Heart right ventricle (tissue), 16 donors: ENCODE results near the gene MYL9. TPM values are rescaled to one million over a fixed set of nuclear protein-coding genes. Genes with fewer than 3 reads are reported as not detected.

Source experiments
- ATAC-seq, 8 donors: fragments of 200-7000 bp; cut with Tn5 transposase; one replicate each; pipeline ENCODE4 v1.9.1; 2020; ENCODE audit warnings: mild to moderate bottlenecking in 8 of 8, moderate library complexity in 8 of 8, moderate number of reproducible peaks in 1 of 8
- DNase-seq, 2 donors: peaks; one replicate each; pipeline ENCODE4 v3.0.0-alpha.2; 2020
- H3K27ac ChIP-seq, 10 donors: fragments of 200-600 bp; sonication (generic) in 2 of 10; one replicate each; pipeline versions ENCODE4 v1.5.0 to v1.8.0; 2020 to 2022; ENCODE audit warnings: mild to moderate bottlenecking in 3 of 10
- H3K27me3 ChIP-seq, 7 donors: fragments of 200-600 bp; one replicate each; pipeline ENCODE4 v1.8.0; 2021 to 2022; ENCODE audit warnings: mild to moderate bottlenecking in 2 of 7
- H3K36me3 ChIP-seq, 9 donors: fragments of 200-600 bp; sonication (generic) in 1 of 9; one replicate each; pipeline versions ENCODE4 v1.5.0 to v1.8.0; 2020 to 2022; ENCODE audit warnings: mild to moderate bottlenecking in 2 of 9
- H3K4me1 ChIP-seq, 9 donors: fragments of 200-600 bp; sonication (generic) in 1 of 9; one replicate each; pipeline versions ENCODE4 v1.5.0 to v1.8.0; 2020 to 2022; ENCODE audit warnings: mild to moderate bottlenecking in 4 of 9
- H3K4me3 ChIP-seq, 10 donors: fragments of 200-600 bp; sonication (generic) in 2 of 10; one replicate each; pipeline versions ENCODE4 v1.5.0 to v1.8.0; 2020 to 2022; ENCODE audit warnings: mild to moderate bottlenecking in 7 of 10, moderate library complexity in 2 of 10
- H3K9me3 ChIP-seq, 11 donors: fragments of 200-600 bp in 10 of 11; sonication (generic) in 2 of 11; one replicate each; pipeline versions ENCODE4 v1.5.0 to v1.8.0; 2013 to 2022; ENCODE audit warnings: mild to moderate bottlenecking in 2 of 11, control low read depth in 1 of 11, moderate library complexity in 1 of 11
- CTCF ChIP-seq, 9 donors: fragments of 200-600 bp; sonication (generic) in 2 of 9; IDR thresholded peaks; one replicate each; pipeline versions ENCODE4 v1.5.0 to v1.8.0; 2021 to 2022; ENCODE audit warnings: antibody characterized with exemption in 9 of 9, mild to moderate bottlenecking in 5 of 9, moderate library complexity in 1 of 9
- WGBS, 2 donors: extraction: QIAGEN DNeasy Blood & Tissue Kit; methylation state at CpG; one replicate each; pipeline ENCODE4 v1.1.7; 2013; ENCODE audit warnings: inconsistent platforms in 1 of 2; 5-methylcytosine and 5-hydroxymethylcytosine counted together
- intact Hi-C, 10 donors: fragments of 100-400 bp; cut with DNase I; formaldehyde crosslinking; loops; one replicate each; pipeline versions ENCODE4 v1.11.1 to v1.14.2; 2022
- polyA plus RNA-seq, 2 donors: library from polyadenylated mRNA; stranded (reverse); fragments of 200-250 nt; gene quantifications; one replicate each; pipeline ENCODE4 v1.2.3, GENCODE V29; 2013
- total RNA-seq, 10 donors: library from RNA; stranded (reverse); fragmentation: NEBNext Ultra II Directional in 3 of 10; extraction: Animal tissue kit (Norgen Biotek cat#: 25700) in 3 of 10; gene quantifications; one replicate each; pipeline versions ENCODE4 v1.2.1 to v1.2.4, GENCODE V29; 2021 to 2023
- donor health status: Arrhythmogenic right ventricular cardiomyopathy.
- donor health status: ischemic (EF 13 %, LVEDD 7.1; RV severe dilation, severe dysfunction).
- donor health status: healthy with polysubstance abuse.
- donor health status: DM: no; HTN: yes; CAD: no.
- donor health status: DM: no; HTN: no; CAD: no.
- donor health status: ischemic (EF 25% LVEDD 6.9; RV normal size, moderate dysfunction).
- donor health status: ischemic (EF 25% LVEDD 5.7; RV mildly dilated, moderate dysfunction).
- donor health status: healthy.
- donor health status: DM: yes; HTN: yes; CAD: no.
- donor health status: Ischemic cardiomyopathy.
- donor health status: ischemic (EF 35%, LVEDD 5.7; RV mildly dilated, moderate dysfunction).
- donor health status: nonischemic (EF 11% LVEDD 7.7; RV severe dilation, severe dysfunction).
- donor health status: DM: yes; HTN: yes; CAD: no.
- donor health status: PGD.
- donor health status: ischemic (EF 29% LVEDD 5.4; RV normal size, mild dysfunction).
- donor health status: nonischemic (EF 23%, LVEDD 6.1; RV moderate dilation, normal function).

Gene MYL9
- total and polyA plus RNA-seq, 12 donors = 755 to 2,519 (median 1,868) TPM

DNA sequence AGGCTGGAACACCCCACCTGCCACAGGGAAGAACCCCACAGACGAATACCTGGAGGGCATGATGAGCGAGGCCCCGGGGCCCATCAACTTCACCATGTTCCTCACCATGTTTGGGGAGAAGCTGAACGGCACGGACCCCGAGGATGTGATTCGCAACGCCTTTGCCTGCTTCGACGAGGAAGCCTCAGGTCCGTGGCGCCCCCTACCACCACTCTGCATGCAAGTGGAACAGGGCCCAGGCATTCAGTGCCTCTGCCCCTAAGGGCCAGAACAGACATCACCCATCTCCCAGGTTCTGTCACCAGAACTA is 6.6 kb downstream of the MYL9 start:
- TF ChIP-seq CTCF (IDR thresholded peaks at IDR 0.05) = peak in 4 of 9 donors; percentile 7 to 30 (median 22)
- intact Hi-C loops = loop anchor here in 1 of 10 donors (10.0 kb wide), 1 partner anchor 83 kb away; no protein-coding TSS in a partner anchor
- WGBS, 2 donors = 54 to 68% methylated on average over 12 of the region's 12 CpGs
- peaks cover 0 to 53% (median 40%) of the 10 kb centered on the region in 9 donors for H3K36me3 ChIP-seq
- no peaks in the 10 kb centered on the region for H3K9me3 ChIP-seq
- DNase-seq = no peak
- ATAC-seq = no peak
- H3K27me3 ChIP-seq = no peaks in the 10 kb centered on the region
- no peak overlapping the region for H3K27ac ChIP-seq
- no peak overlapping the region for H3K4me3 ChIP-seq
- peaks cover 8 to 81% (median 41%) of the 10 kb centered on the region in 9 donors for H3K4me1 ChIP-seq

DNA sequence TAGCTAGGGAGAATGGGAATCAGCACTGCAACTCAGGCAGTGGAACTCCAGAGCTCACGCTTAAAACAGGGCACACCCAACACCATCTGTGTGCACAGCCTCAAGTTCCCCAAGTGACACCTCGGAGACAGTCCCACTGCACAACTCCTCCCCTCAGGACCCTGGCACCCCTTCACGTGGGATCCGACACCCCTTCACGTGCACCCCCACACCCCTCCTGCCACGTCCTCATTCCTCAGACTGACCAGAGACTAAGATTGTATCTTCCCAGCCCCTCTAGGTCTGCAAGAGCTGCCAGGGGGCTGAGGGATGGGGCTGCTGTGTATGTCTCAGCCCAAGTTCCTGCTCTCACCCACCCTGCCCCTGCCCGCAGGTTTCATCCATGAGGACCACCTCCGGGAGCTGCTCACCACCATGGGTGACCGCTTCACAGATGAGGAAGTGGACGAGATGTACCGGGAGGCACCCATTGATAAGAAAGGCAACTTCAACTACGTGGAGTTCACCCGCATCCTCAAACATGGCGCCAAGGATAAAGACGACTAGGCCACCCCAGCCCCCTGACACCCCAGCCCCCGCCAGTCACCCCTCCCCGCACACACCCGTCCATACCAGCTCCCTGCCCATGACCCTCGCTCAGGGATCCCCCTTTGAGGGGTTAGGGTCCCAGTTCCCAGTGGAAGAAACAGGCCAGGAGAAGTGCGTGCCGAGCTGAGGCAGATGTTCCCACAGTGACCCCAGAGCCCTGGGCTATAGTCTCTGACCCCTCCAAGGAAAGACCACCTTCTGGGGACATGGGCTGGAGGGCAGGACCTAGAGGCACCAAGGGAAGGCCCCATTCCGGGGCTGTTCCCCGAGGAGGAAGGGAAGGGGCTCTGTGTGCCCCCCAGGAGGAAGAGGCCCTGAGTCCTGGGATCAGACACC is 7.6 kb downstream of the MYL9 start:
- WGBS, 2 donors = 76 to 79% methylated on average over 23 of the region's 23 CpGs
- DNase-seq = no peak
- H3K27me3 ChIP-seq = no peaks in the 10 kb centered on the region
- TF ChIP-seq CTCF (IDR thresholded peaks at IDR 0.05) = no peak
- H3K9me3 ChIP-seq = no peaks in the 10 kb centered on the region
- intact Hi-C loops = loop anchor here in 1 of 10 donors (10.0 kb wide), 1 partner anchor 84 kb away; no protein-coding TSS in a partner anchor
- H3K27ac ChIP-seq = peak overlapping the region in 9 of 10 donors; percentile 1 to 71 (median 51)
- no peak overlapping the region for H3K4me3 ChIP-seq
- peak in 3 of 8 donors; percentile 2 to 3 (median 2) for ATAC-seq
- peaks cover 0 to 53% (median 40%) of the 10 kb centered on the region in 9 donors for H3K36me3 ChIP-seq
- peaks cover 5 to 71% (median 33%) of the 10 kb centered on the region in 9 donors for H3K4me1 ChIP-seq

- peaks cover 2 to 65% (median 27%) of the 10 kb centered on the region in 9 donors for H3K4me1 ChIP-seq
- intact Hi-C loops = loop anchor here in 1 of 10 donors (10.0 kb wide), 1 partner anchor 85 kb away; no protein-coding TSS in a partner anchor
- H3K36me3 ChIP-seq = peaks cover 0 to 53% (median 40%) of the 10 kb centered on the region in 9 donors
- ATAC-seq (peak in 7 of 8 donors; percentile 1 to 43 (median 3)), DNase-seq (no peak)
- TF ChIP-seq CTCF (IDR thresholded peaks at IDR 0.05) = no peak
- no peak overlapping the region for H3K4me3 ChIP-seq
- 81 to 87% methylated on average over 9 of the region's 9 CpGs for WGBS, 2 donors
- H3K27me3 ChIP-seq = no peaks in the 10 kb centered on the region
- H3K9me3 ChIP-seq = no peaks in the 10 kb centered on the region
- H3K27ac ChIP-seq = peak overlapping the region in 9 of 10 donors; percentile 1 to 71 (median 51)
Measured at GRCh38 chr20:36549628-36549941, 8.3 kb downstream of the MYL9 start.

GRCh38 chr20:36549942-36550789 is 8.8 kb downstream of the MYL9 start:
- intact Hi-C loops = loop anchor here in 3 of 10 donors (10.0 kb wide), 3 partner anchors 85 to 335 kb away; no protein-coding TSS in a partner anchor
- 71% methylated on average over 16 of the region's 16 CpGs for WGBS, 2 donors

More at GRCh38 chr20:36549942-36550789, 8.8 kb downstream of the MYL9 start:
- H3K27me3 ChIP-seq = no peaks in the 10 kb centered on the region
- peak overlapping the region in 9 of 10 donors; percentile 14 to 71 (median 51) for H3K27ac ChIP-seq
- no peak overlapping the region for H3K4me3 ChIP-seq
- no peaks in the 10 kb centered on the region for H3K9me3 ChIP-seq
- ATAC-seq (peak; percentile 23 to 51 (median 42)), DNase-seq (peak; percentile 30 to 59)
- TF ChIP-seq CTCF (IDR thresholded peaks at IDR 0.05) = no peak
- H3K4me1 ChIP-seq = peaks cover 2 to 59% (median 23%) of the 10 kb centered on the region in 9 donors
- H3K36me3 ChIP-seq = peaks cover 0 to 47% (median 34%) of the 10 kb centered on the region in 9 donors
